T-helper 22 cell (primary cell): ENCODE data around the gene FAM228B.
"Not testable (repeated sequence)": the region's sequence is repeated elsewhere in the genome, so short reads cannot be mapped to it uniquely, and the experiment has no call there.

Experiments
- DNase-seq: peaks from one replicate; pipeline ENCODE4 v3.0.0-alpha.2; 2020; ENCODE audit warnings: low read depth

The FAM228B gene

DNA sequence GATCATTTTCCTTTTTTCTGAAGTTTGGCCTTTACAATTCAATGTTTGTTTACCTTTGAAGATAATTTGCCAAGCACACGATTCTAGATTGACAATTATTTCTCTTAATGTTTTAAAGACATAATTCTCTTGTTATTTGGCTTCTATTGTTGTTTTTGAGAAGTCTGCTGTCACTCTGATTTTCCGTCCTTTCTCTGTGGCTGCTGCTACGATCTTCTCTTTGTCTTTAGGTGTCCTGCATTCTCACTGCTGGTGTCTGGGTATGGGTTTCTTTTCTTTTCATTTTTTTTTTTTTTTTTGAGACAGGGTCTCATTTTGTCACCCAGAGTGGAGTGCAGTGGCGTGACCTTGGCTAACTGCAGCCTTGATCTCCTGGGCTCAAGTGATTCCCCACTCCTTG lies 36.4 kb downstream of the FAM228B start:
- no peak for DNase-seq

DNA sequence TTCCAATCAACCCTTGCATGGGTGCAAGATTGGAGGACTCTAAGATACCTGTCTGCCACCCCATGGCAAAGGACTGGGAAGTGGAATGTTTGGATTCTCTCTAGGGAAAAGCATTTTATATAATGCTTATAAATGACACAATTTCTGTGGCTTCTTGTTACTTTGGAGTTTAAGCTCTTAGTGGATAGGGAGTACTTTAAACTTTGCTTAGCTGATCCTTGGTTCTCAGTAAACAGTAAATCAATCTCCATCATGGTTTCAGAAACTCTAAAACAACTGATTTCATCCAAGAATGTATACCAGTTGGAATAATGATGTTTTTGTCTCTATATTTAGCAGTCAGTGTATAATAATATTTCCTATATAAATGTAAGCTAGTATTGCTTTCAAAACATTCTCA lies 37.5 kb downstream of the FAM228B start:
- no peak for DNase-seq

DNA sequence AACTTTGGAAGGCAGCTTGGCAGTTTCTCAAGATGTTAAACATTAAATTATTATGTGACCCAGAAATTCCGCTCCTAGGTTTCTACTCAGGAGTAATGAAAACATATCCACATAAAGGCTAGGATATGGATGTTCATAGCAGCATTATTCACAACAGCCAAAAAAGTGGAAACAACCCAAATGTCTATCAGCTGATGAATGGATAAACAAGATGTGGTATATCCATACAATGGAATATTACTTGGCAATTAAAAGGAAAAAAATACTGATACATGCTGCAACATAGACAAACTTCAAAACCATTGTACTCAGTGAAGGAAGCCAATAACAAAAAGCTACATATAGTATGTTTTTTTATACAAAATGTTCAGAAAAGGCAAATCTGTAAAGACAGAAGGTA lies 39.2 kb downstream of the FAM228B start:
- DNase-seq, result no peak

DNA sequence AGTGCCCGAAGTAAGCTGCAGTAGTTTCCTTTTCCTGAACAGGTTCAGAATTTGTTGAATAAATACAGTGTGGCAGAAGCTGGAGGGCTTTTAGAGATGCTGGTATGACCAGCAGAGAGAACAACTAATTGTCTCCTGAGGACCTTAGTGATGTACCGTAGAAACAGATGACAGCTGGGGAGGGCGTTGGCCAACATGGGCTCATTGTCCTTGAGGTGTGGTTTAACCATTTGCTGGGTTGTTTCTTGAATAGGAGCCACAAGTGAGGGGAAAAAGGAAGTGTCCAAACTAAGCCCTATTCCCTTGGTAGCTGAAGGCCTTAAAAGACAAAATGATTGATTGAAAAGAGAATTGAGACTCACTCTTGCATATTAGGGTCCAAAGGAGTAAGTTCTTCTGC lies 39.9 kb downstream of the FAM228B start:
- DNase-seq, result no peak

DNA sequence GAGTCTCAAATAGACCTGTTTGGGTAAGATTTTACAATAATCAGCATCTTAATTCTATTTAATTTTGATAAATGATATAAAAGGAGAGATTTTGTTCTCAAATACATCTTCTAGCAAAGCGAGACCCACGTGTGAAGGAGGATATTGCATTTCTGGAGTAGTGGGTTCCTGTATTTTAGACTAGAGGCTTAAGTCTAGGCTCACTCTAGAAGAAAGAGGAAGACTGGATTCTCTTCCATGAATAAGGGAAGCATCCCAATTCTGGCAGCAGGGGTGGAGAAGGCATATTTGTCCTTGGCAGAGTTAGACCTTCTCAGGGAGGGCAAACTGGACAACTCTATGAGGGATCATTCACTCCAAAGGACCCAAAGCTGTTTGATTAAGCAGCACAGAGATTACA lies 40.3 kb downstream of the FAM228B start:
- DNase-seq, result no peak

DNA sequence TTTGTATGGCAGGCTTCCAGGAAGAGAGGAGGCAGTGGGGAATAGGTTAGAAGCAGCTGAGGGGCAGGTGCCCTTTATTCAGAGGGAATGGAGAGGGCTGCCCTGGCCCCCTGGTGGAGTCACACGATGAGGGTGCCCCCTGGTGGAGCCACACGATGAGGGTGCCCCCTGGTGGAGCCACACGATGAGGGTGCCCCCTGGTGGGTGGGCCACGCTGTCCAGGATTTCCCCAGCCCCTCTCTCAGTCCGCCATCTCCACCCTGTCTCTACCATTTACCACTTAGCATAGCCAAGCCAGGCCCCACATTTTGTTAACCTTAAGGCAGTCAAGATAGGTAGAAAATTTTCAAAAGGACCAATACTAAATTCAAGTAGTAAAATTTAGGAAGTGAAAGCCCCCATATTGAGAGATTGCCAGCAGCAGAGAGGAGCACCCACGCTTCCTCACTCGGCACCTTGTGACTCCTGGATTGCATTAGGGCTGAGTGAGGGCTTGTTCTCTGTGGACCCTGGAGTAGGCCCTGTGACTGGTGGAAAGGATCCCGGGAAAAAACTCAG lies 41.2 kb downstream of the FAM228B start:
- no peak for DNase-seq

DNA sequence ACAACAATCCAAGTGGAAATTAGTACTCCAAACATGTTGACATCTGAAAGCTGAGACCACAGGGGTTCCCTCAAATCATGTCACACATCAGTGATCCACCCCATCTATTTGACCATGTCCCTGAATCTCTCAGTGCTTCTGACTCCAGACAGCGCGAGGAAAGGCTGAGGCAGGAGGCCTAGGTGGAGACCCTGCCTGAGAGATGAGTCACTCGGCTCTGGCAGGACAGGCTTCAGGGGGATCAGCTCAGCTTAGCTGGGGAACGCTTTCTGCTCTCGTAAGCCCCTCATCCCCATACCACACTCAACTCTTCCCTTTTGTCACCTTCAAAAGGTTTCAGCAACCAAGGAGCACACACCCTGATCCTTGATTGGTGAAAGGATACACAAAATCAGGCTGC lies 45.8 kb downstream of the FAM228B start:
- DNase-seq, result no peak

DNA sequence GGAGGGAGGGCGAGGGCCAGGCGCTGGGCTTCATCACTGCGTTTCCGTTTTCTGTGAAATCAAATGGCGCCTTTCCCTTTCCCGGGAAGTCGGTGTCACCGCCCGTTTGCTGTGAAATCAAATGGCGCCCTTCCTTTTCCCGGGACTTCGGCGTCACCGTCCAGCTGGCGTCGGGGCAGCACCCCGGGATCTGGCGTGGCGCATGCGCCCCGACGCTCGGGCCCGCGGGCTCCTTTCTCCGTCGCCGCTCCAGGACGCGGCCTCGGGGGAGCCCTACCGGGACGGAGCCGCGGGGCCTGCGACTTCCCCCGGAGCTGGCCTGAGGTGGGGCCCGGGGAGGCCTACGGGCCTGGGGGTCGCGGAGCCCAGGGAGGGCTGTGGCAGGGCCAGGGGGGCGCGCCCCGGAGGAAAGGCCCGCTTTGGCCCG lies 51.6 kb downstream of the FAM228B start, which contains the start of gene FAM228A:
TSS of gene FAM228A (plus strand) at position 203 of the 427 bp plus-strand sequence. CDS start 428 bp downstream, outside the sequence.
- DNase-seq, result no peak

DNA sequence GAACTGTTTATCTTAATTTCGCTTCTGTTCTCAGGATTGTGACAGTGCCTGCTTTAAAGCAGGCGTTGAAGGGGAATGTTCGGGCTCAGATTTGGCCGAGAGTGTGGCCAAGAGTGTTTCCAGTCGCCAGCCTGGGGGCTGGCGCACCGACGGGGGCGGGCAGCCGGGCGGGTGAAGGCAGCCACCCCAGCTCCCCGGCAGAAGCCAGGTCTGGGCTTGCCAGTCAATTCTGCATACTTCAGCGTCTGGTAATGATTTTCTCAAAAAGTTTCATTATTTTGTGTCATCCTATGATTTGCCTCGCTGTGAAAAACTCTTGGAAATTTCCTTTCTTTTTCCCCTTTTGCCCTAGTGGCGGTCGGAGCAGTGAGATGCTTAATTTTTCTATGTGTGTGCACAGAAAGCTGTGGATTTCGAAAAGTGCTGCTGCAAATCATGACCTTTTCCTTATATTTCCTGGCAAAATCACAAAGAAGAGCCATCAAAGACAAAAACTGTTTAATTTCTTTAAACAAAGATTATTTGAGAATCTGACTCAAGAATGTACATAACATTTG lies 52.4 kb downstream of the FAM228B start:
- DNase-seq, result no peak

DNA sequence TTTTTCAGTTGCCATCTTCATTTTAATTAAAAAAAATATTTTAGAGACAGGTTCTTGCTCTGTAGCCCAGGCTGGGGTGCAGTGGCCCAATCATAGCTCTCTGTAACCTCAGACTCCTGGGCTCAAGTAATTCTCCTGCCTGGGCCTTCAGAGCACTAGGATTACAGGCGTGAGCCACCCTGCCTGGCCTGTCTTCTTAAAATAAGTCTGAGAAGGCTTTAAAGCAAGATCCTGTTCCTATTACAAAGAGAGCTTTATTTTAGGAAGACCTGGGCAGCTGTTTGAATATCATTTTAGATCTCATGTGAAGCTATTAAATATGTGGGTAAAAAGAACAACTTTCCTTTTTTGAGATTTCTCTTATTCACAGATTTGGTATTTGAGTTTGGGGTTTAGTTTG lies 53.1 kb downstream of the FAM228B start:
- no peak for DNase-seq

DNA sequence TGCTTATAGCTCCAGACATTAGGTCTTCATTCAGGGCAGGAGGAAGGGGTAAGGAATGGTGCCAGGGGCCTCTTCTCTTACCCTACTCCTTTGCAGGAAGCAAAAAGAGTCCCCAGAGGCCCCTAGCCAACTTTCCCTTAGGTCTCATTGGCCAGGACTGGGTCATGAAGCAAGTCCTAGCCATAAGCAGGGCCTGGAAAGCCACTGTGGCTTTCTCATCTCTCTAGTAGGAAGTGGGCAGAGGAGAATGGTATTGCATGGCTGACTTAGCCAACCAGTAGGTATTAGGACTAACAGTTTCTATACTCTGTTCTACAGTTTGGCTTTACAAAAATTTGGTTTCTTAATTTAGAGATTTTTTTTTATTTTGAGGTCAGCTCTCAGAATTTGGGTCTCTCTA lies 56.4 kb downstream of the FAM228B start:
- DNase-seq, result no peak

DNA sequence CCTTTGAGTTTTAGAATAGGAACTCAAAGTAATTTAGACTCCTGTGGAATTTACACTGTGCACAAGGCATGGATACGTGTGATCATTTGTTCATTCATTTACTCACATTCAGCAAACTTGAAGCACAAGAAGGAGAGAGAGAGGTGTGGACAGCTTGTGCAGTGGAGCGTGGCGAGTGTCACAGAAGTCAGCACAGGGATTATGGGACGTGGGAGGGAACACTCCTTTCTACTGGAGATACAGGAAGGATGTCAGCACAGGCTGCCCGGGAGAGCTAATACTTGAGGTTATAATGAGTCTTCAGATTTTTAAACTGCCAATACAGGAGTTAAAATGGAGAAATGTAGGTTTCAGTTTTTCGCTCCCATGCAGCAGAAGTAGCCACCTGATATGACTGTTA lies 58.6 kb downstream of the FAM228B start:
- no peak for DNase-seq

DNA sequence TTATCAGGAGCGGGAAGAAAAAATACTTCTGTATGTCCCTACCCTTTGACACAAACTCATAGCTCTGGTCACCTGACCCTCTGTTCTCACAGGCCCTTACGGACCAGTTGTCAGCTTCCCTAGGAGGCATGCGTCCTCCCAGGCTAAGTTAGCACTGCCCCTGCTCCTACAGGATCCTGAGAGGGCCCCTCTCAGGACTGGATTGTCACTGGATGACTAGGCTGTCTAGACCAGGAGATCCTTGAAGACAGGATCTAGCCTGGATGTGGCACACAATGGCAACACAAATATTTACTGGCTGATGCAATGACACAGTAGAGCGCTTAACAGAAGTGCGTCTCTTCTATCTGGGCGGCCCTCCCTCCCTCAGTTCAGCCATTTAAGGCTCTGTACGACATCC lies 59.2 kb downstream of the FAM228B start:
- no peak for DNase-seq

DNA sequence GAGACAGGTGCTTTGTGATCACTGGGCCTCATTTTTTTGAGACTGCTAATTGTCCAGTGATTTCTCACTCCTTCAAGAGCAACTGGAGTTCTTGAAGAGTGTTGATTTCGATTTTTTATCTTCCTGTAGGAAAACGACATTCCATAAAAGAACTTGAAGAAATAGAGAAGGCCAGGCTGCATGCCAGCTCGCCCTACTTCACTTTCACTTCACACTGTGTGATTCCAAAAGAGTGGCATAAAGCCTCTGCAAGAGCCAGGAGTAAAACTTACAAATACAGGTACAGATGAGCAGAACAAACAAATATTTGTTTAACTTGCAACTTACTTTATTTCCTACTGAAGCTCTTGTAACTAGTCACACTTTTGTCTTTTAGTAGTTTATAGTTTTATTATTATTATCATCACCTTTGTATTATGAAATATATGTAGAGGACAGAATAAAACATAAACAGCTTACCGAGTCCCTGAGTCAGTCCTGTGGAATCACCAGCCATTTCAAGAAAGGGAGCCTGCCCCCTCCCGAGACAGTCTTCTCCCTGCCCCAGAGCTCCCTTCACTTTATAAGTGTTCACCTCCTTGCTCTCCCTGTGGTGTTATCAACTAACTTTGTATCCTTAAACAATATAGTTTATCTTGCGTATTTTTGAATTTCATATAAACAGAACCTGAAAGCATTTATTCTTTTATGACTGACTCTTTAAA lies 60.2 kb downstream of the FAM228B start:
- DNase-seq, result no peak

DNA sequence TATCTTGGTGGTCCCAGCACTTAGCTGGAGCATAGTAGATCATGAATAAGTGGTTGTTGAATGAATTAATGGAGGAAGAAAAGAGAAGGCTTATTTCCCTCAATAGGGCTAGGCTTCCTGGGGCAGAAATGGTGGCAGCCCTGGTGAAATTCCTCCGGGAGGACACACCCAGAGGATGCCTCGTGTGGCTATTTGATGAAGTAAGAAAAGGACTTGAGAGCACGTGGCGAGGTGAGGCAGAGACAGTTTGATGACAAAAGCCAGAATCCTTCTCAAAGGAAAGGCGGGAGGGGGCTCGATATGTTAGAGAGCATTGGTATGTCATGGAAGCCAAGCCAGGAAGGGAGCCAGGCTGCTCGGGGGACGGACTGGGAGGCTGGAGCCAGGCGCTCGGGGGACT lies 66.3 kb downstream of the FAM228B start:
- DNase-seq, result no peak

DNA sequence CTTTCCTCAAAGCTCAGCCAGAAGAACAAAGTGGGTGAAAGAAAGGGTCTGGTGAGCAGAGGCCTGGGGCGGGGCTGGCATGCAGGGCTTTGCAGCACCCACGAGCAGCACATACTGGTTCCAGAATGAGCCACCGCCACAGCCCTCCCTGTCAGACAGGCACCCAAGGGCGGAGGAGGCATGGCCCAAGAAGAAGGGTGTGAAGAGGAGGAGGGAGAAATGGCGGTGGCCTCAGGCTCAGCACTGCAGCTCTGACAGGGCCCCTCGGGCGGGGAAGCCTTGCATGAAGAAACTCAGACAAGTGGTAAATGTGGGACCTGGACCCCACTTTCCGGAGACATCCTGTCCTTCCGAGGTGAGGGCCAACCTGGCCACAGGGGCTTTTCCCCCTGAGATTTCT lies 67.2 kb downstream of the FAM228B start:
- no peak for DNase-seq

DNA sequence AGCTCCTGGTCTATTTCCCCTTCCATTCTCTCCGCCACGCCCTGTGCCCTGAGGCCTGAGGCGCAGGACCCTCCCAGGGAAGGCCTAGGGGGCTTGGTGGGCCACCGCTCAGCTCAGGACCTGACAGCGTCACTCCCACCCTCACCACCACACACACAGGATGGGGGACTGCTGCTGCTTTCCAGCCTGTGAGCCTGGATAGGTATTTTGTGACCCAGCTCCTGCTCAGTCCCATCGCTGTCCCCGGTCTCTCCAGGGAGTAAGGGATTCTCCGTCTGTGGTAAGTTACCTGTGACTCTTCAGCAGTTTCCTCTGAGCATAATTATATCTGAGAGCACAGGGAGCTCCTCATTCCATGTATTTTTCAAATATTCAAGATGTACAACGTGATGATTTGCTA lies 67.9 kb downstream of the FAM228B start:
- DNase-seq, result no peak

DNA sequence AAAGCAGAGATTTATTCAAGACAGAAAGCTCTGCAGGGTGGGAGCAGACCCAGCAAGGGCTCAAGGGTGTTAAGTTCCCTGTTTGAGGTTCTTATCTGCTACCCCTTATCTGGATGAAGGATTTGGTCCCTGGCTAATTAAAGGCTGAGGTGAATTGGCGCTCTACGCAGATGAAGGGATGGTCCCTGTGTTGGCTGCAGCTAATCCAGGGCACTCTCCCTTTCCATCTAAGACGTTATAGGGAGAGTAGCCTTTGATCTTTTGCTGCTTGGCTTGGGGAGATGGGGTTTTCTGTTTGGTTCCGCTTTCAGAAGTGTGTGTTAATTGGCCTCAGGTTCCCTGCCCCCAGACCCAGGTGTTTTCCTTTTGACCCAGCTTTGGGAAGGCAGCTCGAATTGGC lies 68.6 kb downstream of the FAM228B start:
- DNase-seq, result no peak

DNA sequence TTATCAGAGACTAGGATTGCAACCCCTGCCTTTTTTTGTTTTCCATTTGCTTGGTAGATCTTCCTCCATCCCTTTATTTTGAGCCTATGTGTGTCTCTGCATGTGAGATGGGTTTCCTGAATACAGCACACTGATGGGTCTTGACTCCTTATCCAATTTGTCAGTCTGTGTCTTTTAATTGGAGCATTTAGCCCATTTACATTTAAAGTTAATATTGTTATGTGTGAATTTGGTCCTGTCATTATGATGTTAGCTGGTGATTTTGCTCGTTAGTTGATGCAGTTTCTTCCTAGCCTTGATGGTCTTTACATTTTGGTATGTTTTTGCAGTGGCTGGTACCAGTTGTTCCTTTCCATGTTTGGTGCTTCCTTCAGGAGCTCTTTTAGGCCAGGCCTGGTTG lies 73.9 kb downstream of the FAM228B start:
- not testable (repeated sequence) for DNase-seq

DNA sequence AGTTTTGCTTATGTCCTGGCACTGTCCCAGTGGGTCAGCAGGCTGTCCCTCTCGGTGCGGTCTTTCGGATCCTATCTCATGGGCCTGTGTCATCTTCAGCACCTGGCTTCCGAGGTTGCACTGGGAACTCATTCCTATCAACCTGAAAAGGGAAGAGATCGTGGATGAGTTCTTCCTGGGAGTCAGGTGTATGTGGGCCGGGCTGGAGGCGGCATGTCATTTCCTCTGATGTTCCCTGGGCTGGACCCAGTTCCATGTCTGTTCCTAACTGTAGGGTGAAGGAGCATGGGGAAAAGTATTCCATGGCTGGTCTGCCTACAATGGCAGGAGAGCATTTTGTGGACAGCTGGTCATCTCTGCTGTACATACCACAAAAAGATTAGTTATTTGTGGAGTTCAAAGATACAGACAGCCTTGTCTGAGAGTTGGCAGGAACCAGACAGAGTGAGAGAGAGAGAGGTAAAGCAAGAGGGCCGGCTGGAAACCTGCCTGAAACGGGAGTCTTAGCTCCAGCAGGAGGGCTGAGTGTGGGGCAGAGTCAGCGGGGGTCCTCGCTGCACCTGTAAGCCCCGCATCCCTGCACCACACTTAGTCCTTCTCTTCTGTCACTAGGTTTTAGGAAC lies 76.8 kb downstream of the FAM228B start:
- DNase-seq, result no peak

DNA sequence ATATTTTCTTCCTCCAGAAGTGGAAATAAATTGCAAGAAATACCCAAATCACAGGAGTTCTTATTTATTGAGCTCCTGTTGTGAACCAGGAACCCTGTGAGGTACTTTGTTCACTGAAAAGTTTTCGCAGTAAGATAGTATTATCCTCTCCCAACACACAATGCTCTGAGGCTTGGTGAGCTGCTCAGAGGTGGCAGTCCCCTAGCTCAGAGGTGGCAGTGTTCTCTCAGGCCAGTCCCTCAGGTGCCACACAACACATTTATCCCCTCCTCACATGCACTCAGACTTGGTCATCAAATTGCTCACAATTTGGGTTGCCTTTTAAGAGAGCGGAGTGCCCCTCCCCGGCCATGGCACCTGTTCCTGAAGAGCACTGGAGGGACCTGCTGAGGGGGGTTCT lies 77.5 kb downstream of the FAM228B start:
- no peak for DNase-seq

DNA sequence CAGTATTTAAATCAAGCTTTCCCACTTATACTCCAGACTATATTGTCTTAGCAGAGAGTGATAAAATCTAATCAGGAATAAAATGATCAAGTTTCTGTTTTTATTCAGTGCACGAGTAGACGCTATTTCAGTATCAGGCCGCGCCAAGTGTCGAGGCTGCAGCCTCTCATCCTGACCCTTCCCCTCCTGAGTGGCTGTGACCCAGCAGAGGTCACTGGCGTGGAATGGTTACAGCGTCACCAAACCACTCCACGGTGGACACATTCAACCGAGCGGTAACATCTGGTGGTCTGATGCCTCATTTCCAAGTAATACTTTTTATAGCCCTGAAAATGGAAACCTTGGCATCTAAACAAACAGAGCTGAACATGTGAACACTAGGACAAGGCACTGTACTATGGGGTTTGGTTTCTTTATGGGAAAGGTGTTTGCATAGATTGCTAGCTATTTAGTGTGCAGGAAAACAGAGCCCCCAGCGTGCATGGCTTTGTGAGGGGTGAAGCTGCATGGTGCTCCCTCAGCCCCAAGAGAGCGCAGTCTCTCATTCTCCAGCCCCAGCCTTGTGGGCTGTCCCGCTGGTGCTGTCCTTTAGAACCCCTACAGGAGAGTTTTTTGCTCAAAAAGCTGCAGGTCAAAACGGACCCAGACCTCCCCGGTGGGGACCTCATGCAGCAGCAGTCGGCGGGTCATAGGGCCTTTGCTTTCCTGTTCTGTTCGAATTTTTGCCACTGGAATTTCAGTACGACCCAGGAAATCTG lies 79.9 kb downstream of the FAM228B start:
- no peak for DNase-seq

DNA sequence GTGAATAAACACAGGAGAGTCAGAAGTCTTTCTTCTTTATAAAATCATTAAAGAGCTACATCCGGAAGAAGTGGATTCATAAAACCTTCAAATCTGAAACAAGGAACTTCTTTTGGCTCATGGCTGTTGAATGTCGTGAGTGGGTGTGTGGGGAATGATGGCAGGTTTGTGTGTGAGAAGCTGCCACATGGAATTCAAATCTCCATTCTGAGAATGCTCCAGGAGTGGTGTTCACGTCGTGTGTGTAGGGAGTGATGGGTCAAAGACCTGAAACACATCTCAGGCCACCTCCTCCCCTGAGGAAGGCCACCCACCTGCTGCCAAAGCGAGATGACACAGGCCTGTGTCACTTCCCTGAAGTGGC lies 80.5 kb downstream of the FAM228B start:
- no peak for DNase-seq
